ENCODE measurements around the gene PLEKHA5. TPM values are rescaled to one million over a fixed set of nuclear protein-coding genes. Genes with fewer than 3 reads are reported as not detected.

PLEKHA5 gene
- total RNA-seq, 1 experiment from 2014 or later: 6.3 TPM

GRCh38 chr12:19224746-19225145 is 95.2 kb downstream of the PLEKHA5 start:
- Histone ChIP-seq H3K4me3 (ENCODE audit: low read depth in 2 of 2, low read length in 2 of 2) (no peak overlapping the region), H3K27me3 (ENCODE audit: control insufficient read depth, insufficient read depth, low read length) (no peaks in the 10 kb centered on the region), H3K36me3 (ENCODE audit: control insufficient read depth, insufficient read depth, low read length) (no peaks in the 10 kb centered on the region), H3K9me3 (ENCODE audit: control insufficient read depth, insufficient read depth, low read depth, low read length) (no peaks in the 10 kb centered on the region), H3K27ac (ENCODE audit: low read length) (no peak overlapping the region), H3K4me1 (ENCODE audit: control insufficient read depth, insufficient read depth, low read length) (no peaks in the 10 kb centered on the region)
- ChIA-PET POLR2A (no interaction called here), CTCF (no interaction called here)
- ATAC-seq: no peak
- no TSS peak for BruUV-seq (replicated peaks)
- intact Hi-C loops (cut with micrococcal nuclease; ENCODE audit: unreplicated experiment) (no loop called here), in situ Hi-C loops (cut with HindIII; ENCODE audit: low pct_unique_long_range_greater_than_20kb, low sequenced_read_pairs) (no loop called here)
- TF ChIP-seq SIN3A (IDR thresholded peaks at IDR 0.05; ENCODE audit: borderline replicate concordance, insufficient read depth, low read depth, low read length) (no peak), REST (IDR thresholded peaks at IDR 0.05; ENCODE audit: insufficient read depth in 1 of 2, low read depth in 2 of 2, low read length in 1 of 2) (no peak), POLR2AphosphoS5 (IDR thresholded peaks at IDR 0.05; ENCODE audit: low read depth, low read length) (no peak), TCF7L2 (IDR thresholded peaks at IDR 0.05; ENCODE audit: low read depth, low read length) (no peak)
- TF ChIP-seq, protein P1, sequence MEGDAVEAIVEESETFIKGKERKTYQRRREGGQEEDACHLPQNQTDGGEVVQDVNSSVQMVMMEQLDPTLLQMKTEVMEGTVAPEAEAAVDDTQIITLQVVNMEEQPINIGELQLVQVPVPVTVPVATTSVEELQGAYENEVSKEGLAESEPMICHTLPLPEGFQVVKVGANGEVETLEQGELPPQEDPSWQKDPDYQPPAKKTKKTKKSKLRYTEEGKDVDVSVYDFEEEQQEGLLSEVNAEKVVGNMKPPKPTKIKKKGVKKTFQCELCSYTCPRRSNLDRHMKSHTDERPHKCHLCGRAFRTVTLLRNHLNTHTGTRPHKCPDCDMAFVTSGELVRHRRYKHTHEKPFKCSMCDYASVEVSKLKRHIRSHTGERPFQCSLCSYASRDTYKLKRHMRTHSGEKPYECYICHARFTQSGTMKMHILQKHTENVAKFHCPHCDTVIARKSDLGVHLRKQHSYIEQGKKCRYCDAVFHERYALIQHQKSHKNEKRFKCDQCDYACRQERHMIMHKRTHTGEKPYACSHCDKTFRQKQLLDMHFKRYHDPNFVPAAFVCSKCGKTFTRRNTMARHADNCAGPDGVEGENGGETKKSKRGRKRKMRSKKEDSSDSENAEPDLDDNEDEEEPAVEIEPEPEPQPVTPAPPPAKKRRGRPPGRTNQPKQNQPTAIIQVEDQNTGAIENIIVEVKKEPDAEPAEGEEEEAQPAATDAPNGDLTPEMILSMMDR (IDR thresholded peaks at IDR 0.05): no peak
- DNase-seq (ENCODE audit: low read depth, low spot score): no peak

GRCh38 chr12:19227190-19227879 is 97.8 kb downstream of the PLEKHA5 start:
- TF ChIP-seq, protein P1 (IDR thresholded peaks at IDR 0.05): no peak
- TF ChIP-seq TCF7L2 (IDR thresholded peaks at IDR 0.05; ENCODE audit: low read depth, low read length): no peak
- TF ChIP-seq POLR2AphosphoS5 (IDR thresholded peaks at IDR 0.05; ENCODE audit: low read depth, low read length): no peak
- no peak for TF ChIP-seq SIN3A (IDR thresholded peaks at IDR 0.05; ENCODE audit: borderline replicate concordance, insufficient read depth, low read depth, low read length)
- BruUV-seq (replicated peaks): no TSS peak
- intact Hi-C loops (cut with micrococcal nuclease; ENCODE audit: unreplicated experiment): no loop called here
- Histone ChIP-seq H3K4me1 (ENCODE audit: control insufficient read depth, insufficient read depth, low read length) (no peaks in the 10 kb centered on the region), H3K27ac (ENCODE audit: low read length) (no peak overlapping the region), H3K27me3 (ENCODE audit: control insufficient read depth, insufficient read depth, low read length) (no peaks in the 10 kb centered on the region), H3K4me3 (ENCODE audit: low read depth in 2 of 2, low read length in 2 of 2) (no peak overlapping the region), H3K9me3 (ENCODE audit: control insufficient read depth, insufficient read depth, low read depth, low read length) (no peaks in the 10 kb centered on the region), H3K36me3 (ENCODE audit: control insufficient read depth, insufficient read depth, low read length) (no peaks in the 10 kb centered on the region)
- POLR2A ChIA-PET: no interaction called here
- no peak for ATAC-seq
- no peak for DNase-seq (ENCODE audit: low read depth, low spot score)
- CTCF ChIA-PET: no interaction called here
- in situ Hi-C loops (cut with HindIII; ENCODE audit: low pct_unique_long_range_greater_than_20kb, low sequenced_read_pairs): no loop called here
